ENCODE data around the gene DENND2A.
"Not testable (repeated sequence)": the region's sequence is repeated elsewhere in the genome, so short reads cannot be mapped to it uniquely, and the experiment has no call there.

Gene DENND2A

GRCh38 chr7:140640727-140641523, at the start of gene DENND2A:
Gene DENND2A, minus strand, starts transcription at chr7:140640813. Its CDS starts 38,416 bp downstream, at chr7:140602397.
- peak; percentile 66 for DNase-seq (ENCODE audit: low read depth)

GRCh38 chr7:140689199-140690152, 48.9 kb upstream of the DENND2A start:
- no peak for DNase-seq (ENCODE audit: low read depth)

GRCh38 chr7:140688341-140688740, 47.7 kb upstream of the DENND2A start:
- DNase-seq (ENCODE audit: low read depth): no peak

GRCh38 chr7:140686921-140687320, 46.3 kb upstream of the DENND2A start:
- no peak for DNase-seq (ENCODE audit: low read depth)

GRCh38 chr7:140685407-140686087, 44.9 kb upstream of the DENND2A start:
- no peak for DNase-seq (ENCODE audit: low read depth)

GRCh38 chr7:140684066-140684950, 43.7 kb upstream of the DENND2A start:
- DNase-seq (ENCODE audit: low read depth): no peak

- no peak for DNase-seq (ENCODE audit: low read depth)
Observed at GRCh38 chr7:140683657-140684056, 43.0 kb upstream of the DENND2A start.

GRCh38 chr7:140681766-140682165, 41.2 kb upstream of the DENND2A start:
- DNase-seq (ENCODE audit: low read depth): no peak

GRCh38 chr7:140680886-140681285, 40.3 kb upstream of the DENND2A start:
- DNase-seq (ENCODE audit: low read depth): no peak

GRCh38 chr7:140679186-140679585, 38.6 kb upstream of the DENND2A start:
- no peak for DNase-seq (ENCODE audit: low read depth)

GRCh38 chr7:140678816-140679130, 38.2 kb upstream of the DENND2A start:
- DNase-seq (ENCODE audit: low read depth): no peak

GRCh38 chr7:140678081-140678815, 37.6 kb upstream of the DENND2A start:
- DNase-seq (ENCODE audit: low read depth): no peak

- no peak for DNase-seq (ENCODE audit: low read depth)
Observed at GRCh38 chr7:140677496-140677895, 36.9 kb upstream of the DENND2A start.

- not testable (repeated sequence) for DNase-seq (ENCODE audit: low read depth)
Observed at GRCh38 chr7:140676956-140677355, 36.3 kb upstream of the DENND2A start.

- DNase-seq (ENCODE audit: low read depth): no peak
Observed at GRCh38 chr7:140676306-140676705, 35.7 kb upstream of the DENND2A start.

GRCh38 chr7:140675726-140676125, 35.1 kb upstream of the DENND2A start:
- no peak for DNase-seq (ENCODE audit: low read depth)

- DNase-seq (ENCODE audit: low read depth): peak; percentile 64
Observed at GRCh38 chr7:140674899-140675701, 34.5 kb upstream of the DENND2A start.

- no peak for DNase-seq (ENCODE audit: low read depth)
Observed at GRCh38 chr7:140674356-140674800, 33.8 kb upstream of the DENND2A start.

GRCh38 chr7:140673774-140674155, 33.2 kb upstream of the DENND2A start:
- DNase-seq (ENCODE audit: low read depth): no peak

Data from ELR (cell line).